Erythroblast (primary cell): ENCODE results near the gene PARP3.

Source experiments
- GATA1 ChIP-seq: IDR thresholded peaks from 2 replicates; pipeline ENCODE4 v1.6.1; 2011; ENCODE audit warnings: low read depth, mild to moderate bottlenecking, control low read depth, low read length, moderate library complexity
- POLR2A ChIP-seq: IDR thresholded peaks from 2 replicates; pipeline ENCODE4 v1.6.1; 2011; ENCODE audit warnings: mild to moderate bottlenecking, low read length

GRCh38 chr3:51950899-51951298 is 8.7 kb downstream of the PARP3 start:
- no peak for TF ChIP-seq POLR2A
- no peak for TF ChIP-seq GATA1
